G401.6 (cell line): Measurements from ENCODE around the gene PNKD.
A peak's percentile ranks its signal among the peaks of the same experiment; 100 is the strongest.

ENCODE experiments used
- FAIRE-seq: peaks from 2 replicates; lab custom pipeline; 2012; peaks lifted over from hg19 to GRCh38; lab: Jason Lieb, UNC

The PNKD gene

GRCh38 chr2:218318241-218318640 lies 47.9 kb downstream of the PNKD start:
- FAIRE-seq, result no peak

- no peak for FAIRE-seq
These were observed 49.6 kb downstream of the PNKD start for GRCh38 chr2:218319813-218320365.

GRCh38 chr2:218320704-218321336 lies 50.5 kb downstream of the PNKD start:
- FAIRE-seq, result no peak

- no peak for FAIRE-seq
These were observed 52.6 kb downstream of the PNKD start for GRCh38 chr2:218322768-218323525.

- FAIRE-seq, result peak; percentile 66
These were observed 53.5 kb downstream of the PNKD start for GRCh38 chr2:218323526-218324472.

- FAIRE-seq, result no peak
These were observed 55.3 kb downstream of the PNKD start for GRCh38 chr2:218325566-218326160.

- FAIRE-seq, result no peak
These were observed 56.0 kb downstream of the PNKD start for GRCh38 chr2:218326315-218326714.

- FAIRE-seq, result no peak
These were observed 57.3 kb downstream of the PNKD start for GRCh38 chr2:218327451-218328210.

GRCh38 chr2:218328294-218328693 lies 58.0 kb downstream of the PNKD start:
- no peak for FAIRE-seq

GRCh38 chr2:218329027-218329825 lies 58.9 kb downstream of the PNKD start:
- FAIRE-seq, result no peak

- FAIRE-seq, result no peak
These were observed 59.7 kb downstream of the PNKD start for GRCh38 chr2:218329826-218330593.

GRCh38 chr2:218331745-218332144 lies 61.4 kb downstream of the PNKD start:
- FAIRE-seq, result no peak

- FAIRE-seq, result no peak
These were observed 62.0 kb downstream of the PNKD start for GRCh38 chr2:218332288-218332687.

- FAIRE-seq, result no peak
These were observed 62.8 kb downstream of the PNKD start for GRCh38 chr2:218332920-218333645.

GRCh38 chr2:218334531-218334930 lies 64.2 kb downstream of the PNKD start:
- no peak for FAIRE-seq

- no peak for FAIRE-seq
These were observed 70.3 kb downstream of the PNKD start for GRCh38 chr2:218340656-218341055.

- FAIRE-seq, result no peak
These were observed 71.1 kb downstream of the PNKD start for GRCh38 chr2:218341381-218341780.

GRCh38 chr2:218342837-218343236 lies 72.5 kb downstream of the PNKD start:
- FAIRE-seq, result no peak

- no peak for FAIRE-seq
These were observed 73.3 kb downstream of the PNKD start for GRCh38 chr2:218343591-218343990.
